Islet precursor cell (in vitro differentiated cells): ENCODE results near the gene ZNF337.
"Not testable (repeated sequence)": the region's sequence is repeated elsewhere in the genome, so short reads cannot be mapped to it uniquely, and the experiment has no call there.

Experiments
- DNase-seq: peaks from one replicate; pipeline ENCODE4 v3.0.0-alpha.2; 2018

The ZNF337 gene

DNA sequence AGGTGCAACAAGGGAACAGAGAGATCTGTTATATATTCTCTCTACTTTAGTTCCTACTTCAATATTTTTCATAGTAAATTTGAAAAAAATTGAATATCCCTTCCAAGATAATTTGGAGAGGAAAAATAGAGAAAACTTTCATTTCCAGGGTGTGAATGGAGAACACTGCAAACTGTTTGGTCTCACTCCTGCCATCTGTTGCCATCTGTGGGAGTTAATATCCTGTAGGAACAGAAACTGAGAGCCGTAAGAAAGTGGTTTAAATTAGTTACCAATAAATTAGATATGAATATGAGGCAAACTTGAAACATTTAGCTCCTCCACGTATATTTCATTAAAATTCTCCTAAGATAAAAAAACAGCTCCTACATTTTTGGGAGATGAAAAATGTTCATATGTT, 4.2 kb downstream of the ZNF337 start:
- no peak for DNase-seq

DNA sequence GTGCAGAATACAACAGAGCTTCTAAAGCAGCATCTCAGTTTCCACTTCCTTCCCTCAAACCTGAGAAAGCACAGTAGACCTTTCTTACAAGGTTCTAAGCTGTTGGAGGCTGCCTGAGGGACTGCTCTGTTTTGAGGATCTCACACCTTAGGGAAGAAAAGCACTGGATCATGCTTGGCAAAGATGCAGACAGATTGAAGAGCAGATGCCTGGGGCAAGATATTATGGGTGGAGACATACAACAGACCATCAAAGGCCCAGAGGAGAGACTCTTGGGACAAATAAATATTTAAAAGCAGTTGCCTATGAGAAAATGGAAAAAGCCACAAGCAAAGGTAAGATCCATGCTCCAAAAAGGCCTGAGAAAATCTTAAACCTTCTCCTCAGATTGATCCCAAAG, 6.2 kb downstream of the ZNF337 start:
- no peak for DNase-seq

DNA sequence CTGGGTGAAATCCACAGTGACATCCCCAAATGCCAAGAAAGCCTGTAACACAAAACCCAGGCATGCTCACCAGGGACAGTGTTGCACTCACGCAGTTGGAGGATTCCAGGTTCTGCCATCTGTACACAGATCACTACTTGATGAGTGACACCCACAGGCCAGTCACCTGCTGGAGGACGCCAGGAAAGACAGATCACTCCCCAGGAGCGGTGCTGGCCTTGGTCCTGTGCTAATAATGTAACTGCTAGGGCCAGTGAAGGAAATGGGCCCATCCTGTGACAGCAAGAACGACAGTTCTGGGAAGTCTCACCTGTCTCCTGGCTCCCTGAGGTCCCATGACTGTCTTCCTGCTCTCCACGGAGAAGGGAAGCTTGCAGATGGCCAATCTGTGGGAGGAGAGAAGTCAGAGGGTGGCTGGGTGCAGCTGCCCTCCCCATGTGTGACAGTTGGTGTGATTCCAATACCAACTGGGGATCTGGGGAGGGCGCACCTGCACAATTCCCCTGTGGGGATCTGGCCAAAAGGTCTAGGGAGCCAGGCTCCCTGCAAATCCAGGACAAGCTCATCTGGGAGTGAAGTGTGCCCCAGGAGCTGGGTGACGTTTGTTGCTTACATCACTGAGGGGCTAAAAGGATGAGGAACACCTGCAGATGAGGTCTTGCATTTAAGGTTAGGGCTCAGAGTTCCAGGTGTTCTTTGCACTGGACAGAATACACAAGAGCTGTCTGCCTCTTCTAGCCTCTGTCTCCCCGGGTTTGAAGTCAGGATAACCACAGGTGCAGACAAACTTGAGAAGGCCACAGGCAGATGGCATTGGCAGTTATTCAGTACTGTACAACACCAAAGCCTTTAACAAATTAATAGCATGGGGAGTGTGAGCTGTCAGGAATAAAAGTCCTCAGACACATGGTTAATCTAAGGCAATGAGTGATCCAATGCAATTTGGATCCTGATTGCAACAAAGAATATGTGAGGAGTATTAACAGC, 10.3 kb downstream of the ZNF337 start:
- no peak for DNase-seq

DNA sequence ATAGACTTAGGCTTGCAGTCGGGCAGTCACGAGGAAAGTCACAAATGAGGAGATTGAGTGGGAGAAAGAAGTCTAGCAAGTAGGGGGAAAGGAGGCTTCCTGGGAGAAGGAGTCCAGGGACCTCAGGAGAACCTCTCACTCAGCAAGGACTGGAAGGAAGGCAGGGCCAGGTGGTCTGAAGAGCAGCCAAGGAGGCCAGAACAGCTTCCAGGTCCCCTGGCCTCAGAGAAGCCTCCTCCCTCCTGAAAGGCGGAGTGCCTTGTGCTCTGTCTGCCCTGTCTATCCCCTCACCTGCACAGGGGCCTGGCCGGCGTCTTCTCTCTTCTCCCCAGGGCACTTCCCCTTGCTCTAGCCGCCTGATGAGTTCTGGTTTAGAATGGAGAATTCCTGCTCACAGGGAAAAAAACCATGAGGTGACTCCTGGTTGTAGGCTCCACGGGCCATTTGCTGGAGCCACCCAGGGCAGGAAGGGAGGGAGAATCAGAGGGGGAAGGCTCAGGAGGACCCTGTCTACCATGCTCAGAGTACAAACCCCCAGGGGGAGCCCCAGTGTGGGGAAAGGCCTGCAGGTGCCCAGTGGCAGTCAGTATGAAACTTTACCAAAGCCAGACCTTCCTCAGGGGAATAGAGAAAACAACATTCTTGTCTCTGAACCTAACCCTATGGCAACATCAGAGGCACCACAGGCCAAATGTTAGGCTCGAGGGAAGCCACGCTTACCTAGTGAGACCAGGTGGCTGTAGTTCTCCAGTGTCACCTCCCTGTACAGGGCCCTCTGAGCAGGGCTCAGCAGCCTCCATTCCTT, 11.2 kb downstream of the ZNF337 start:
- no peak for DNase-seq

DNA sequence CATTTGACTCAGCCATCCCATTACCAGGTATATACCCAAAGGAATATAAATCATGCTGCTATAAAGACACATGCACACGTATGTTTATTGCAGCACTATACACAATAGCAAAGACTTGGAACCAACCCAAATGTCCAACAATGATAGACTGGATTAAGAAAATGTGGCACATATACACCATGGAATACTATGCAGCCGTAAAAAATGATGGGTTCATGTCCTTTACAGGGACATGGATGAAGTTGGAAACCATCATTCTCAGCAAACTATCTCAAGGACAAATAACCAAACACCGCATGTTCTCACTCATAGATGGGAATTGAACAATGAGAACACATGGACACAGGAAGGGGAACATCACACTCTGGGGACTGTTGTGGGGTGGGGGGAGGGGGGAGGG, 12.8 kb downstream of the ZNF337 start:
- not testable (repeated sequence) for DNase-seq

DNA sequence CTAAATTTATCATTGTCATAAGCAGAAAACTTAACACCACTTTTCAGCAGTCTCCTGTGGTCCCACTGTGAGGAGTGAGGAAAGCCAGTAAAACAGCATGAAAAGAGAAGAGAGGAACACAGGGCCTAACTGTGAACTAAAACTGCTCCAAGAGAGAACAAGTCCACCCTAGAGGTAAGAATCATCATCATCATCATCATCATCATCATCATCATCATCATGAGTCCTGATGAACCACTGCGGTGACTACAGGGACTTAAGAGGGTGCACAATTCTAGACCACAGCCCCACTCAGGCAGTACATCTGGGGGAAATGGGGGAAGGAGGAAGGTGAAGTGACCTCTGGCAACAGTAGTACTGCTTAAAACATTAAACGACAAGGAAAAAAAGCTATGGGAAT, 13.6 kb downstream of the ZNF337 start:
- no peak for DNase-seq

DNA sequence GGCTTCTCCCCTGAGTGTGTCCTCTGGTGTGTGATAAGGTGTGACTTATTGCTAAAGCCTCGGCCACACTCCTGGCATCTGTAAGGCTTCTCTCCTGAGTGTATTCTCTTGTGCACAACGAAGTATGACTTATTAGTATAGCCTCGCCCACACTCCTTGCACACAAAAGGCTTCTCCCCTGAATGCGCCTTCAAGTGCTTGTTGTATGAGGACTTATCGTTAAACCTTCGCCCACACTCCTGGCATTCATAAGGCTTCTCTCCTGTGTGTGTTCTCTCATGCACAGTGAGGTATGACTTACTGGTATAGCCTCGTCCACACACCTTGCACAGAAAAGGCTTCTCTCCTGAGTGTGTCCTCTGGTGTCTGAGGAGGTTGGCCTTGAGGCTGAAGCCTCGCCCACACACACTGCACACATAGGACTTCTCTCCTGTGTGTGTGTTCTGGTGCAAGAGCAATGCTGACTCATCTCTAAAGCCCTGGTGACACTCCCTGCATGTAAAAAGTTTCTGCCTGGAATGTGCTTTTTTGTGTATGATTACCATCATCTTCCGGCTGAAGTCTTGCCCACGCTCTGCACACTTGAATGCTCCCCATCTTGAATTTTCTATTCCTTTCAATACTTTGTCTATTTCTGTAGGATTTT, 20.4 kb downstream of the ZNF337 start:
- DNase-seq = no peak

DNA sequence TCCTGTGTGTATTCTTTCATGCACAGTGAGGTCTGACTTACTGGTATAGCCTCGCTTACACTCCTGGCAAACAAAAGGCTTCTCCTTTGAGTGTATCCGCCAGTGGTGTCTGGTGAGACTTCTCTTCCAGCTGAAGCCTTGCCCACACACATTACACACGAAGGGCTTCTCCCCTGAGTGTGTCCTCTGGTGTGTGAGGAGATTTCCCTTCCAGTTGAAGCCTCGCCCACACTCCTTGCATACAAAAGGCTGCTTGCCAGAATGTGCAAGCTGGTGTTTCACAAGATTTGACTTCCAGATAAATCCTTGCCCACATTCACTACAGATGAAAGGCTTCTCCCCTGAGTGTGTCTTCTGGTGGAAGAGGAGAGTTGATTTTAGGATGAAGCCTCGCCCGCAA, 21.5 kb downstream of the ZNF337 start:
- DNase-seq = no peak

DNA sequence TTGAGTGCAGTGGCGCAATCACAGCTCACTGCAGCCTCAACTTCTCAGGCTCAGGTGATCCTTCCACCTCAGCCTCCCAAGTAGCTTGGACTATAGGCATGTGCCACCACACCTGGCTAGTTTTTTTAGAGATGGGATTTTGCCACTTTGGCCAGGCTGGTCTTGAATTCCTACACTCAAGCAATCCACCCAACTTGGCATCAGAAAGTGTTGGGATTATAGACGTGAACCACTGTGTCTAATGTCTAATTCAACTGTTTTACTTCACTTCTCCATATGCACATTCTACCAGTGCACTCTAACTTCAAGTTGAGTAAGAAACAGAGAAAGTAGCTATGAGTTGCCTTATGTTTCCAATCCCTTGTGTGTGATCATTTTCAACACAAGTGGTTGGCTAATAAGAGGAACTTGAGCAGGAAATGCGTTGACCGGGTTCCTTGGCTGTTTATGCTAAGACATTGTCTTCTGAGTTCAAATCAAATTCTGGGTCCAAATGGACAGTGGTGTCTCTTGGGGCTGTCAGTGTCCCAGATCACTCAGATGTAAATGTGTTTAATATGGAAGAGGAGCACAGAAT, 23.9 kb downstream of the ZNF337 start:
- no peak for DNase-seq

DNA sequence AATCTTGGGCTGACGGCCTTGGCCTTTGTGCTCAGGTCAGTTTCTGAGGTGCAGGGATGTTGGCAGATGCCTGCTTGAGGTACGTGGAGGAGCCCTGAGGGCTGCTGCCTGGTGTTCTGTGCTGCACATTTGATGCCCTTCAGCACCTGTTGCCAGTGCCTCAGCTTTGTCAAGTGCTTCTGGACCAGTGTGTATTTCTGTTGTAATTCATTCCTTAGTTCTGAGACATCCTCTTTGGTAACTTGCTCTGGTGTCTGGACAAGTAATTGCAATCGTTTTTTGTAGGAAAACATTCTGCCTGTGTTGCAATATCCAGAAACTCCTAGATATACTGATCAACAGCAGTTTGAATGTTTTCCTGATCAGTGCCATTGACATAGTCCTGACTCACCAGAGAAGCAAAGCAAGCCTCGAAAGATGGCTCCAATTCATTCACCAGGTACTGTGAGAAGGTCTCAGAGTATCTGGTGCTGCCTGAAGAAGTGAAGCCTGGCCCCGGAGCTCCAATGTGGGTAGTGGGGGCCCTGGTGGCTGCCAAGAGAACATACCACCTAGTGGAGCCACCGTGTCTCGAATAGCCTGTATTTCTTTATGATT, 26.7 kb downstream of the ZNF337 start:
- DNase-seq = no peak

DNA sequence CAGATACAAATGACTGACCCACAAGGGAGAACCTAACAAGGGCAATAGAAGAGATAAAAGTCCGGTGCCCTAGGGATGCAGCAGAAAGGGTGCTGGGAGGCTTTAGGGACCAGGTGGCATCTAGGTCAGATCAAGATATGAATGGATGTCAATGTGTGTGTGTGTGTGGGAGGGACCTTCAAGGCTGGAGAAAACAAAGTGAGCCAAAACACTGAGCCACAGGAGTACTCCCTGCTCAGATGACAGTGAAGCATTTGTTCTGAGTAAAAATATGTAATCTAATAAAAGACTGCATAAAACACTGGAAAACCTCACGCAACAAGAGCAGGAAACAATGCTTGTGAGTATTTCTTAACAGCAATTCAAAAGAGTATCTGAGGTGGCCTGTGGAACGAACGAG, 28.2 kb downstream of the ZNF337 start:
- no peak for DNase-seq

DNA sequence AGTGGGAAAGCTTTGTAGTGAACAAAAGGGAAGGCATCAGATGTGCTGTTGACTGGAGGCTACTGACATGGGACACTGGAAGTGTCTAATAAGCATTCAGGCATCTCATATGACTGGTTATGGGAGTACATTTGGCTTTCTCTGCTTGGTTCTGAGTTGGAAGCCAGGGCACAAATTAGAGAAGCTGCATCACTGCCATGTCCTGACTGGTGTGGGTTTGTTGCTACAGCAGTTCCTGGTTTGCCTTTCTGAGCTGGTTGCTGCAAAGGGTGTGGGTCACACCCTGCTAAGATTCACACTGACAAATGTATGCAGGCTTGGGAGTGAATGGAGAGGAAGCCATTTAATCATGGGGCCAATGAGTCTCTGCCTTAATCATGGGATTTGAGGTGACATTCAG, 36.7 kb downstream of the ZNF337 start:
- no peak for DNase-seq

DNA sequence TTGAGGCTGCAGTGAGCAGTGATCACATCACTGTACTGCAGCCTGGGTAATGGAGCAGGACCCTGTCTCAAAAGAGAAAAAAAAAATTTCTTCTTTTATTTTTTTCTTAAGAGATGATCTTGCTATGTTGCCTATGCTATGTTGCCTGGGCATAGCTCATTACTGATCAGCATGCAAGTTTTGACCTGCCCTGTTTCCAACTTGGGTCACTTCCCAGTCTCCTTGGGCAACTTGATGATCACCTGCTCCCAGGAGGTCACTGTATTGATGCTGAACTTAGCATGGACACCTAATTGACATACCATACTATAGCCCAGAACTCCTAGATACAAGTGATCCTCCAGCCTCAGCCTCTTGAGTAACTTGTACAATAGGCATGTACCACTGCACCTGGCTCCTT, 42.2 kb downstream of the ZNF337 start:
- DNase-seq = no peak

DNA sequence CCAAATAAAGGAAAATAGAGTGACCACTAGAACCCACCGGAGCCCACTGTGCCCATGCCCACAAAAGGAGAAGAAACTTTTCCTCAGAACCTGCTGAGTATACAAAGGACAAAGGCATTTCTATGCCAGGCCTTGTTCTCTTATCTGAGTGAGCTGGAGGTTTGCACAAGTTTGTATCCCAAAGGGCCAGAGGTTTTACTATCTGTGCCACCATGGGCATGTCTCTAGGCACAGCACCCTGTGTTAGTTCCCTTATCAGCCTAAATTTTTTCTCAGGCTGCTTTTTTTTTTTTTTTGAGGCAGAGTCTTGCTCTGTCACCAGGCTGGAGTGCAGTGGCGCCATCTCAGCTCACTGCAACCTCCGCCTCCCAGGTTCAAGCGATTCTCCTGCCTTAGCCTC, 43.8 kb downstream of the ZNF337 start:
- DNase-seq = not testable (repeated sequence)

DNA sequence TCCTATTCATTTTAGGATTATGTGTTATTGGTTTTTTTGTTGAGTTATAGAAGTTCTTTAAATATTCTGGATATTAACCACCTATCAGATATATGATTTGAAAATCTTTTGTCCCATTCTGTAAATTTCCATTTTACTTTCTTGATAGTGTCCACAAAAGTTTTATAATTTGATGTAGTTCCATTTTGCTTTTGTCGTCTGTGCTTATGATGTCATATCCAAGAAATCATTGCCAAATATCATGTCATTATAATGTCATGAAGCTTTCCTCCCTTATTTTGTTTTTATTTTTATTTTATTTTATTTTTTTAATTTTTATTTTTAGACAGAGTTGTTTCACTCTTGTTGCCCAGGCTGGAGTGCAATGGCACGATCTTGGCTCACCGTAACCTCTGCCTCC, 51.8 kb downstream of the ZNF337 start:
- DNase-seq = no peak

DNA sequence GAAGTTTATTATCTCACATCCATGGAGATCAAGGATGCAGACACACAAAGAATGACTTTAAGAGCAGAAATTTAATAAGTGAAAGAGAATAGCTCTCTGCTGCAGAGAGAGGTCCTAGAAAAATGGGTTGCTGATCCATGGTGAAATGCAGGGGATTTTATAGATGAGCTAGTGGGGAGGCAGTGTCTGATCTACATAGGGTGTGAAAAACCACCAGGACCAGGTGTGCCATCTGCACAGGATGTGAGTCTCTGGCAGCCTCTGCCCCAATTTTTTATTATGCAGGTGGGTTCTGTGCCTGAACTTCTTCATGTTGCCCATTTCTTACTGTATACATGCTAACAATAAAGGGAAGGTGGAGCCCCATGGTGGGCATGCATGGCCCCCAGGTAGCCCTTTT, 52.9 kb downstream of the ZNF337 start:
- no peak for DNase-seq

DNA sequence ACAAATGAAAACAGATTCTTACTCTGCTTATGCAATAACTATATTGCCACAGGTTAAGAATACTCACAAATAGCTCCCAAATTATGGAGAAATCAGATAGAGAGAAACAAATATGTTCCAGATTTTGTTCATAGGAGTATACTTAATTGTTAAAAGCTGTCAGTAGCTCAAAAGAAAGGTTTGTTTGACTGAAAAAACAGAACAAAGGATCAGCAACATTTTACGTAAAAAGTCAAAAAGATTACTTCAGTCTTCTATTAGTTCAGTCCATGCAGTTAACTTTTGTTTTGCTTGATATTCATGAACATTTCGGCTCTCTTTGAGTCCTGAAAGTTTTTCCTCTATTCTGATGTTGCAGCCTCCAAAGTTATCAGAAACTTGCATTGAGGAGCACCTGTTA, 59.4 kb downstream of the ZNF337 start:
- DNase-seq = no peak

DNA sequence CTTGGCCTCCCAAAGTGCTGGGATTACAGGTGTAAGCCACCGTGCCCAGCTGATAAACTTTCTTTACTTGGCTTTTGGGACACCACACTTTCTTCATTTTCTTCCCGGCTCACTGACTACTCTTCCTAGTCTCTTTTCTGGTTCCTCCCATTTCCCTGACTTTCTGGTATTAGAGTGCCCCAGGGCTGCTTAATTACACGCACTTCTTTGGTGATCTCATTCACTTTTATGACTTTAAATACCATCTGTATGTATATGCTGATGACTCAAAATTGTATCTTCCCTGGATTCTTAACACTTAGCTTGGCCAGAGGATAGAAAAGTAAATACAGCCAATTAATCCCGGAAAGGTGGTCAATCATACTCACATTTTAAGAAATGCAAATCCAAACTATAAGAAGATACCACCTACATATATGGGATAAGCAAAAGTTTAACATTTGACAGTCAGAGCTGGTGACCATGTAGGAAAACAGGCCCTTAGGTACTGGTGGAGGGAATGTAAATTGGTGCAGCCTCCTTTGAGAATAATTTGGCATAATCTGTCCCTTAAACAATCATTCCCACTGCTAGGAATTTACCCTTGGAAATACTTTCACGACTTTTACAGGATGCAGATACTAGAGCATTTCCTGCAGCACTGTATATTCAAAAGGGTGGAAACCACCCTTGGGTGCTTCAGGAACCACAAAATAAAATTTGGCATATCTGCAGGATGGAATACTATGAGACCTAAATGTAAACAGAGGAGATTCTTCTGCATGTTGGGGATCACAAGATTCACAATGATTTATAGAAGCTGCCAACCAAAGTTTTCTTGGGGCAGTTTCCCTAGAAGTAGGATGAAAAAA, 63.5 kb downstream of the ZNF337 start:
- no peak for DNase-seq

DNA sequence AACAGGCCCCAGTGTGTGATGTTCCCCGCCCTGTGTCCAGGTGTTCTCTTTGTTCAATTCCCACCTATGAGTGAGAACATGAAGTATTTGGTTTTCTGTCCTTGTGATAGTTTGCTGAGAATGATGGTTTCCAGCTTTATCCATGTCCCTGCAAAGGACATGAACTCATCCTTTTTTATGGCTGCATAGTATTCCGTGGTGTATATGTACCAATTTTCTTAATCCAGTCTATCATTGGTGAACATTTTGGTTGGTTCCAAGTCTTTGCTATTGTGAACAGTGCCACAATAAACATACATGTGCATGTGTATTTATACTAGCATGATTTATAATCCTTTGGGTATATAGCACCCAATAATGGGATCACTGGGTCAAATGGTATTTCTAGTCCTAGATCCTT, 66.0 kb downstream of the ZNF337 start:
- DNase-seq = not testable (repeated sequence)

DNA sequence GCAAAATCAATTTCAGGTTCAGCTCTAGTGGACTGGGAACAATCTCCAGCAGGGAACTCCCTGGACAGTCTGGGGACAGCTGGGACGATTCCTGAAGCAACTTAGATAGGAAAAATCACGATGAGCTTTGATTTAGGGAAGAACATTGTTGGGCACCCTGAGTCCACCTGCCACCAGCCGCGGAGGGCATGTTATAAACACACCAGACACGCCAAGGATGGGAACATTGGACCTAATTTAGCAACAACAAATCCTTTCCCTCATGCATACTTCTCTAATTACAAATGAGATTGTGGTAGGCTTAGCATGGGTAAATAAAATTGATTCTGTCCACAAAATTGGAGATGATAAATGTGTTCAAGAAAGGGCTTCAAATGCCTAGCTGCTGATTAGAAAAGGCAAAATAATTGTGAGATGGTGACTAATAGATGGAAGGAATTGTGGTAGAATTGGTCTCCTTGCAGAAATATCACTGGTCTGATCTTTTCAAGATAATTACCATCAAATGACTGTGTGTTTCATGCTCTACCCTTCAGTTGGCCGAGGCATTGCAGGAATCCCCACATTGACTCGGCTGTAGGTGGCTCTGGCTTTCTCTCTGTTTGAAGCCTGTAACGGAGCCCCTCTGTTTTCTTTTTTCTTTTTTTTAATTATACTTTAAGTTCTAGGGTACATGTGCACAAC, 66.7 kb downstream of the ZNF337 start:
- no peak for DNase-seq

DNA sequence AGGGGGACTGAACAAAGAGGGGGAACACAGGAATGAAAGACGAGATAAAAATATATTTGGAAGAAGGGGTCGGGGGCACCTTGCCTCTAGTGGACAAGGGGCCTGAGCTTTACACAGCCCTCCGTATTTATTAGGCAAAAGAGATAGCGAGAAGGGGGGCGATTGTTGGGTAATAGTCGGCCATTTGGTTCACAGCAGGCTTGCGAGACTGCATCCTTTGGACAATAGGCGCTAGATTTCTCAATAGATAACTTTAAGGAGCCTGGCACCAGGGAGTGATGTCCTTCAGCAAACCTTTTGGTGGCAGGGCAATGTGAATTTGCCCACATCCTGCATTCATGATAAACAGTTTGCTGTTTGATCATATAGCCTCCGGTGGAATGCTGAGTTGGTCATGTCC, 69.9 kb downstream of the ZNF337 start:
- DNase-seq = no peak
